Stimulated activated CD8-positive, alpha-beta memory T cell treated with anti-CD3 and anti-CD28 coated beads, Interleukin-4, amount 100 ng/mL, for 24 hours (primary cell): ENCODE results near the gene HBZ.
"Not testable (repeated sequence)": the region's sequence is repeated elsewhere in the genome, so short reads cannot be mapped to it uniquely, and the experiment has no call there.

Source experiments
- DNase-seq: peaks from one replicate; pipeline ENCODE4 v3.0.0-alpha.2; 2020; ENCODE audit warnings: low read depth

The HBZ gene

GRCh38 chr16:164827-165538 lies 12.5 kb downstream of the HBZ start:
- DNase-seq = no peak

- no peak for DNase-seq
Measured at GRCh38 chr16:165539-166374, 13.3 kb downstream of the HBZ start, which contains the start of gene HBM. Gene HBM (plus strand): TSS chr16:165978. CDS start chr16:165998, 20 bp downstream.

GRCh38 chr16:166375-167121 lies 14.1 kb downstream of the HBZ start:
- no peak for DNase-seq

GRCh38 chr16:167122-167690 lies 14.8 kb downstream of the HBZ start:
- DNase-seq = no peak

- DNase-seq = no peak
Measured at GRCh38 chr16:168424-168823, 16.0 kb downstream of the HBZ start.

- no peak for DNase-seq
Measured at GRCh38 chr16:169014-169413, 16.6 kb downstream of the HBZ start.

GRCh38 chr16:170088-170507 lies 17.7 kb downstream of the HBZ start:
- not testable (repeated sequence) for DNase-seq

- no peak for DNase-seq
Measured at GRCh38 chr16:170788-171187, 18.3 kb downstream of the HBZ start.

GRCh38 chr16:172374-172941 lies 20.0 kb downstream of the HBZ start, which contains the start of gene HBA2:
Gene HBA2 (plus strand): TSS chr16:172876. CDS start chr16:172913, 37 bp downstream.
- DNase-seq = not testable (repeated sequence)

- not testable (repeated sequence) for DNase-seq
Measured at GRCh38 chr16:173211-173854, 20.9 kb downstream of the HBZ start.

- not testable (repeated sequence) for DNase-seq
Measured at GRCh38 chr16:173928-174769, 21.7 kb downstream of the HBZ start.

GRCh38 chr16:175011-175949 lies 22.8 kb downstream of the HBZ start:
- DNase-seq = no peak

GRCh38 chr16:176006-176405 lies 23.6 kb downstream of the HBZ start:
- DNase-seq = not testable (repeated sequence)

- not testable (repeated sequence) for DNase-seq
Measured at GRCh38 chr16:176477-177382, 24.3 kb downstream of the HBZ start, which contains the start of gene HBA1. Gene HBA1 (plus strand): TSS chr16:176680. CDS start chr16:176717, 37 bp downstream.

GRCh38 chr16:177394-177822 lies 25.0 kb downstream of the HBZ start:
- DNase-seq = no peak

GRCh38 chr16:177981-178667 lies 25.7 kb downstream of the HBZ start:
- no peak for DNase-seq

- DNase-seq = no peak
Measured at GRCh38 chr16:178668-179015, 26.2 kb downstream of the HBZ start.
